ENCODE results near the gene BPI.

GRCh38 chr20:38346247-38346651 is 42.3 kb downstream of the BPI start, which contains the start of gene LBP:
- TF ChIP-seq POLR2A (IDR thresholded peaks at IDR 0.05) (no peak), CTCF (IDR thresholded peaks at IDR 0.05) (no peak)
